Measurements from ENCODE around the gene TFAP2E. TPM values are rescaled to one million over a fixed set of nuclear protein-coding genes. Genes with fewer than 3 reads are reported as not detected.

TFAP2E gene
- total RNA-seq, 2 donors from 2014 or later, result 0.67 to 1.1 TPM

DNA sequence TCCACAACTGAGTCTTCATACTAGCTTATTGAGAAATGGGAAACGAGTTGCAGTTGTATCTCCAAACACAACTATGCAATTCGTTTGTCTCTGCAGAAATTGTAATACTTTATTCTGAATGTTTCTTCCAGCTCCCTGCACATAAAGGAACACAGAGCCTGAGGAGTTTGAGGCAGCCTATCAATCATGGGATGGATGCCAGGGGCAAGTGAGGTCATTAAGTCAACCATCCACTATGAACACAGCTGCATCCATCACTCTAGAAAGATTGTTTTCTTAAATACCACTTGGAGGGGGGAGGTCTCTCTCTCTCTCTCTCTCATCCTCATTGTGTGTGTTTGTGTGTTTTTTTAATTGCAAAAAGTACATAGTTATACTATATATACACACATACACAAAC lies 71.1 kb downstream of the TFAP2E start:
- H3K4me3 ChIP-seq, result no peak overlapping the region
- intact Hi-C loops (cut with DNase I), result no loop called here
- no peak overlapping the region for H3K27ac ChIP-seq
- TF ChIP-seq, protein P1, sequence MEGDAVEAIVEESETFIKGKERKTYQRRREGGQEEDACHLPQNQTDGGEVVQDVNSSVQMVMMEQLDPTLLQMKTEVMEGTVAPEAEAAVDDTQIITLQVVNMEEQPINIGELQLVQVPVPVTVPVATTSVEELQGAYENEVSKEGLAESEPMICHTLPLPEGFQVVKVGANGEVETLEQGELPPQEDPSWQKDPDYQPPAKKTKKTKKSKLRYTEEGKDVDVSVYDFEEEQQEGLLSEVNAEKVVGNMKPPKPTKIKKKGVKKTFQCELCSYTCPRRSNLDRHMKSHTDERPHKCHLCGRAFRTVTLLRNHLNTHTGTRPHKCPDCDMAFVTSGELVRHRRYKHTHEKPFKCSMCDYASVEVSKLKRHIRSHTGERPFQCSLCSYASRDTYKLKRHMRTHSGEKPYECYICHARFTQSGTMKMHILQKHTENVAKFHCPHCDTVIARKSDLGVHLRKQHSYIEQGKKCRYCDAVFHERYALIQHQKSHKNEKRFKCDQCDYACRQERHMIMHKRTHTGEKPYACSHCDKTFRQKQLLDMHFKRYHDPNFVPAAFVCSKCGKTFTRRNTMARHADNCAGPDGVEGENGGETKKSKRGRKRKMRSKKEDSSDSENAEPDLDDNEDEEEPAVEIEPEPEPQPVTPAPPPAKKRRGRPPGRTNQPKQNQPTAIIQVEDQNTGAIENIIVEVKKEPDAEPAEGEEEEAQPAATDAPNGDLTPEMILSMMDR (IDR thresholded peaks at IDR 0.05), result no peak
- no peaks in the 10 kb centered on the region for H3K27me3 ChIP-seq
- no peaks in the 10 kb centered on the region for H3K9me3 ChIP-seq
- DNase-seq, result no peak
- peaks cover 7% of the 10 kb centered on the region for H3K4me1 ChIP-seq
- H3K9ac ChIP-seq (ENCODE audit: low read depth in 2 of 2, low read length in 2 of 2), result no peak overlapping the region
- H3K36me3 ChIP-seq, result no peaks in the 10 kb centered on the region

Other genes starting within 250 kb of the TFAP2E start
- gene KIAA0319L, start 15.9 kb upstream of the TFAP2E start, total RNA-seq, result 10 to 100 TPM; 53.2 to 66.0 TPM
- 10 to 100 TPM in 1 of 2 donors, 1 to 10 TPM in 1; 9.7 to 18.0 TPM for gene NCDN, start 15.5 kb upstream of the TFAP2E start, total RNA-seq
- gene PSMB2, start 68.2 kb downstream of the TFAP2E start, total RNA-seq, result 10 to 100 TPM; 48.4 to 73.9 TPM
- gene C1orf216, start 145.6 kb downstream of the TFAP2E start, total RNA-seq, result 1 to 10 TPM; 2.9 to 4.2 TPM
- 10 to 100 TPM in 1 of 2 donors, 1 to 10 TPM in 1; 3.1 to 27.7 TPM for gene CLSPN, start 196.7 kb downstream of the TFAP2E start, total RNA-seq
- gene AGO4, start 234.7 kb downstream of the TFAP2E start, total RNA-seq, result 10 to 100 TPM in 1 of 2 donors, 1 to 10 TPM in 1; 7.4 to 17.5 TPM